Upper lobe of left lung (tissue), 6 donors: Measurements from ENCODE around the gene MACROD2. TPM values are rescaled to one million over a fixed set of nuclear protein-coding genes. Genes with fewer than 3 reads are reported as not detected.

Experiments used
- ATAC-seq, 2 donors: fragments of 200-7000 bp; cut with Tn5 transposase; one replicate each; pipeline ENCODE4 v1.9.1; 2022; ENCODE audit warnings: mild to moderate bottlenecking in 2 of 2, moderate library complexity in 2 of 2; ENCODE audit not compliant: low FRiP score in 2 of 2
- DNase-seq, 2 donors: peaks; one replicate each; pipeline ENCODE4 v3.0.0-alpha.2; 2019 to 2020
- H3K27ac ChIP-seq, 4 donors: fragments of 200-600 bp; sonication (generic); one replicate each; pipeline ENCODE4 v1.5.1; 2016 to 2019
- H3K27me3 ChIP-seq, 4 donors: fragments of 200-600 bp; sonication (generic); one replicate each; pipeline ENCODE4 v1.5.1; 2017 to 2019
- H3K36me3 ChIP-seq, 4 donors: fragments of 200-600 bp; sonication (generic); one replicate each; pipeline ENCODE4 v1.5.1; 2016 to 2019
- H3K4me1 ChIP-seq, 4 donors: fragments of 200-600 bp; sonication (generic); one replicate each; pipeline ENCODE4 v1.5.1; 2018 to 2019
- H3K4me3 ChIP-seq, 4 donors: fragments of 200-600 bp; sonication (generic); one replicate each; pipeline ENCODE4 v1.5.1; 2017 to 2019; ENCODE audit warnings: mild to moderate bottlenecking in 2 of 4, moderate library complexity in 1 of 4
- H3K9me3 ChIP-seq, 4 donors: fragments of 200-600 bp; sonication (generic); one replicate each; pipeline ENCODE4 v1.5.1; 2018 to 2019
- EP300 ChIP-seq, 4 donors: sonication (generic); formaldehyde crosslinking; IDR thresholded peaks; one replicate each; pipeline ENCODE4 v1.5.1; 2017; ENCODE audit warnings: antibody characterized with exemption in 4 of 4, control low read depth in 2 of 4
- POLR2A ChIP-seq, 4 donors: fragments of 450-650 bp; IDR thresholded peaks; one replicate each; pipeline ENCODE4 v1.5.1; 2016 to 2017; ENCODE audit warnings: antibody characterized with exemption in 4 of 4, mild to moderate bottlenecking in 2 of 4
- POLR2AphosphoS5 ChIP-seq, 2 donors: sonication (generic); formaldehyde crosslinking; IDR thresholded peaks; one replicate each; pipeline ENCODE4 v1.5.1; 2017; ENCODE audit warnings: antibody characterized with exemption in 2 of 2
- WGBS, 2 donors: methylation state at CpG; one replicate each; pipeline ENCODE4 v1.1.5; 2017 to 2018; 5-methylcytosine and 5-hydroxymethylcytosine counted together
- total RNA-seq, 6 donors: library from RNA; depleted of rRNA in 4 of 6; stranded (reverse); fragments of >200 nt in 4 of 6; gene quantifications; one replicate each; pipeline versions ENCODE4 v1.1.0 to v1.2.1, GENCODE V29; 2016 to 2021
- TF ChIP-seq, protein P1 (sequence below), 6 experiments: fragments of 450-650 bp in 4 of 6; fragments of 200-600 bp in 2 of 6; sonication (generic) in 2 of 6; IDR thresholded peaks; one replicate each; pipeline ENCODE4 v1.5.1; 2016 to 2019; ENCODE audit warnings: antibody characterized with exemption in 6 of 6
- donor health status: DM: no; HTN: no; CAD: no; lungs with moderate emphysema.
- donor health status: DM: no; HTN: yes; CAD: no; lungs with severe emphysema.

The MACROD2 gene
- total RNA-seq, 6 donors from 2014 or later: 20.7 to 84.3 (median 36.3) TPM

DNA sequence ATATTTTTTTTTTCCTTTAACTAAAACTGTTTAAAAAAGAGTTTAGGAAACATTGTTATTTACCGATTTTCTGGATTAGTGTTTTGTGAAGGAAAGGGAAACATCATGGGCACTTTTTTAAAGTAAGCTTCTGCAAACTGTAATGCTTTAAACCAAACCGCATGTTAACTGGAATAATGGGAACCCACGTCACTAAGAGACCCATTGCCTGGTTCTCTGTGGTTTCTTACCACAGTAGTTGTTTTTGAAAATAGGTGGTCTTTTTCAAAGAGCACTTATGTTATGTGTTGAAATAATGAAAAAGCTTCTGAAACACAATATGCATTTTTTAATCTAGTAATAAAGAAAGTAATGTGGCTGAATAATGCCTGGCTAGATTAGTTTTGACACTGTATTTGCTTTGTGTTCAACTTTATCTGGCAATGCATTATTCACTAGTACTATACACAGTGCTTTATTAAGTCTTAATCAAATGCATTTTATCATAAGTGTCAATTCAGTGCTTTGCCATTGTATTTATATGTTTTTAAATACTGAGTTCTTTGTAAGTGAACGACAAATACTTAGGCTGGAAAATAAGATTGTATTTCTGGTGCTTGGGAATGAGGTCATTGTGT lies 1096.2 kb downstream of the MACROD2 start:
- ATAC-seq (no peak), DNase-seq (no peak)
- Histone ChIP-seq H3K4me1 (no peaks in the 10 kb centered on the region), H3K9me3 (no peaks in the 10 kb centered on the region), H3K27me3 (no peaks in the 10 kb centered on the region), H3K36me3 (no peaks in the 10 kb centered on the region), H3K4me3 (no peak overlapping the region), H3K27ac (no peak overlapping the region)
- WGBS, 2 donors: 78 to 82% methylated on average over 4 of the region's 4 CpGs
- TF ChIP-seq EP300 (IDR thresholded peaks at IDR 0.05) (no peak), POLR2AphosphoS5 (IDR thresholded peaks at IDR 0.05) (no peak), POLR2A (IDR thresholded peaks at IDR 0.05) (no peak)
- TF ChIP-seq, protein P1, sequence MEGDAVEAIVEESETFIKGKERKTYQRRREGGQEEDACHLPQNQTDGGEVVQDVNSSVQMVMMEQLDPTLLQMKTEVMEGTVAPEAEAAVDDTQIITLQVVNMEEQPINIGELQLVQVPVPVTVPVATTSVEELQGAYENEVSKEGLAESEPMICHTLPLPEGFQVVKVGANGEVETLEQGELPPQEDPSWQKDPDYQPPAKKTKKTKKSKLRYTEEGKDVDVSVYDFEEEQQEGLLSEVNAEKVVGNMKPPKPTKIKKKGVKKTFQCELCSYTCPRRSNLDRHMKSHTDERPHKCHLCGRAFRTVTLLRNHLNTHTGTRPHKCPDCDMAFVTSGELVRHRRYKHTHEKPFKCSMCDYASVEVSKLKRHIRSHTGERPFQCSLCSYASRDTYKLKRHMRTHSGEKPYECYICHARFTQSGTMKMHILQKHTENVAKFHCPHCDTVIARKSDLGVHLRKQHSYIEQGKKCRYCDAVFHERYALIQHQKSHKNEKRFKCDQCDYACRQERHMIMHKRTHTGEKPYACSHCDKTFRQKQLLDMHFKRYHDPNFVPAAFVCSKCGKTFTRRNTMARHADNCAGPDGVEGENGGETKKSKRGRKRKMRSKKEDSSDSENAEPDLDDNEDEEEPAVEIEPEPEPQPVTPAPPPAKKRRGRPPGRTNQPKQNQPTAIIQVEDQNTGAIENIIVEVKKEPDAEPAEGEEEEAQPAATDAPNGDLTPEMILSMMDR (IDR thresholded peaks at IDR 0.05): no peak

DNA sequence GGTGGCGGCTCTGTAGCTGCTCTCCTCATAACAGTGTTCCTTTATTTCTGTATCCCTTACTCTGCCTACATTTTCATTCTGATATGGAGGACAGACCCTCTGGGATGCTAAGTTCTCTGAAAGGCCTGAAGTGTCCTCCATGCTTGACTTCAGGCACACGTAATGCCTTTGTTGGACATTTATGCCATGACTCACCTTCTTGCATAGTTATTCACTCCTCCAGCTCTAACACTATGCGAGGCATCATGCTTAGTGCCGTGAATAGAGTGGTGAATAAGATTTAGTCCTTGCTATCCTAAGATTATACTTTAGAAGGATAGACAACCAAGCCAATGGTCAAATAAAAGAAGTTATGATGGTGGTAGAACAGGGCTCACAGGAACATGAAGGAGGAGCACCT lies 1103.0 kb downstream of the MACROD2 start:
- TF ChIP-seq EP300 (IDR thresholded peaks at IDR 0.05) (no peak), POLR2AphosphoS5 (IDR thresholded peaks at IDR 0.05) (no peak), POLR2A (IDR thresholded peaks at IDR 0.05) (no peak)
- TF ChIP-seq, protein P1 (IDR thresholded peaks at IDR 0.05): no peak
- no peak for DNase-seq
- 86 to 98% methylated on average over 4 of the region's 4 CpGs for WGBS, 2 donors

DNA sequence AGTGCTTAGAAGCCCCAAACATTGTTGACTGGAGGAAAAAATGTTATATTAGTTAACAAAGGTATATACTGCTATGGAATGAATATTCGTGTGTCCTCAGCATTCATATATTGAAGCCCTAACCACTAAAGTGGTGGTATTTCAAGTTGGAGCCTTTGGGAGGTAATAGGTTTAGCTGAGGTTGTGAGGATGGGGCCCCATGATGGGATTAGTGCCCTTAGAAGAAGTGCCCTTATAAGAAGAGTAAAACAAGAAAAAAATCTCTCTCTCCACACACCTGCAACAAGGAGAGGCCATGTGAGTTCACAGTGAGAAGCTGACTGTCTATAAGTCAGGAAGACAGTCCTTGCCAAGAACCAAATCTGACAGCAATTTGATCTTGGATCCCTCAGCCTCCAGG lies 1103.8 kb downstream of the MACROD2 start:
- H3K9me3 ChIP-seq: peaks cover 0 to 2% (median 0%) of the 10 kb centered on the region in 4 donors
- ATAC-seq (no peak), DNase-seq (no peak)
- TF ChIP-seq POLR2AphosphoS5 (IDR thresholded peaks at IDR 0.05) (no peak), EP300 (IDR thresholded peaks at IDR 0.05) (no peak), POLR2A (IDR thresholded peaks at IDR 0.05) (no peak)
- TF ChIP-seq, protein P1 (IDR thresholded peaks at IDR 0.05): no peak
- no peak overlapping the region for H3K4me3 ChIP-seq
- H3K27ac ChIP-seq: no peak overlapping the region
- 74 to 78% methylated on average over 1 of the region's 1 CpG for WGBS, 2 donors
- H3K4me1 ChIP-seq: no peaks in the 10 kb centered on the region
- no peaks in the 10 kb centered on the region for H3K27me3 ChIP-seq
- H3K36me3 ChIP-seq: no peaks in the 10 kb centered on the region

More for the DNA sequence above, 1103.0 kb downstream of the MACROD2 start:
- Histone ChIP-seq H3K27ac (no peak overlapping the region), H3K4me1 (no peaks in the 10 kb centered on the region), H3K36me3 (no peaks in the 10 kb centered on the region), H3K27me3 (no peaks in the 10 kb centered on the region), H3K4me3 (no peak overlapping the region), H3K9me3 (peaks cover 0 to 2% (median 0%) of the 10 kb centered on the region in 4 donors)
- ATAC-seq: no peak

DNA sequence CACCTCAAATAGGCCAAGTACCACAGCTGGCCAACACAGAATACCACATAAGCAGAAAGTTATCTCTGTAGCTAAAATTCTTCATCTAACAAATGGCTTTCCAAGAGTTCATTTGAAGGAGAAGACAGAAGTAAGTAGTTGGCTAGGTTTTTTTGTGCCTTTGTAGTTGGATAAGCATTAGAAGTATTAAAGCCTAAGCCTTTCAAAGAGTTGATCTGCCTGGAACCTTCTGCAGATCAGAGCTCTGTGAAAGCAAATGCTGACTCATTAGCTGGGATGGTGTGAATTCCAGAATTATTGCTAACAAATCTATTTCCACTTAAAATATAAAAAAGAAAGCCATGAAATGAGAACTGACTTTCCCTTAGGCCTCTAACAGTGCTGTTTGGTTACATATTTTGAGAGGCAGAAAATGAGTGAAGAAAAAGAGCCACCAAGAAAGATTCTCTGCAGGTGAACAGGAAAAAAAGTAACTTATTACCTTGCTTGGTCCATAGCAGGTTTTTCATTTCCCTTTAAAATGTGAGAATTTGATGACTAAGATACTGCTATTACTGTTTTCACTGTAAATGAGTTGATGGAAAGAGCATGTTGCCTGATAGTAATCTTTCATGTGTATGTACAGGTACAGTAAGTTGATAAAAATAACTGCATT lies 1105.3 kb downstream of the MACROD2 start:
- no peak overlapping the region for H3K27ac ChIP-seq
- no peaks in the 10 kb centered on the region for H3K27me3 ChIP-seq
- ATAC-seq (no peak), DNase-seq (no peak)
- TF ChIP-seq, protein P1 (IDR thresholded peaks at IDR 0.05): no peak
- no peak for TF ChIP-seq POLR2A (IDR thresholded peaks at IDR 0.05)
- no peak for TF ChIP-seq POLR2AphosphoS5 (IDR thresholded peaks at IDR 0.05)
- no peak for TF ChIP-seq EP300 (IDR thresholded peaks at IDR 0.05)
- H3K4me3 ChIP-seq: no peak overlapping the region
- H3K9me3 ChIP-seq: peaks cover 0 to 2% (median 0%) of the 10 kb centered on the region in 4 donors
- H3K4me1 ChIP-seq: no peaks in the 10 kb centered on the region
- H3K36me3 ChIP-seq: no peaks in the 10 kb centered on the region

DNA sequence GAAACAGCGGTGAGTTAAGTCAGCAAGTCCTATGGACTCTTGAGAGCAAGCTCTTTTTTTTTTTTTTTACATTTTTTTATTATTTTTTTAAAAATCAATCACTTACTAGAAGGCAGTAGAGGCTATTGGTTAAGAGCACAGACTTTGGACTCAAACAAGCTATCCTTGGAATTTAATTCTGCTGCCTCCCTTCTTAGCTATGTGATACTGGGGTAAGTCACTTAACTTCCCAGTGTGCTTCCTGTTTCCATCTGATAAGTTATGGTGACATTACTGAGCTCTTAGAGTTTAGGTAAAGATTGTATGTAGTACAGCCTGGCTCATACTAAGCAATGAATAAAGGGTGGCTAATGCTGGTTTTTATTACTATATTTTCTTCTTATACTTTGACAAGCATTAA lies 1112.6 kb downstream of the MACROD2 start:
- Histone ChIP-seq H3K36me3 (no peaks in the 10 kb centered on the region), H3K4me3 (no peak overlapping the region), H3K4me1 (no peaks in the 10 kb centered on the region), H3K27ac (no peak overlapping the region), H3K27me3 (no peaks in the 10 kb centered on the region), H3K9me3 (no peaks in the 10 kb centered on the region)
- WGBS, 2 donors: 90 to 94% methylated on average over 1 of the region's 1 CpG
- ATAC-seq (no peak), DNase-seq (no peak)
- no peak for TF ChIP-seq POLR2A (IDR thresholded peaks at IDR 0.05)
- no peak for TF ChIP-seq POLR2AphosphoS5 (IDR thresholded peaks at IDR 0.05)
- no peak for TF ChIP-seq EP300 (IDR thresholded peaks at IDR 0.05)
- TF ChIP-seq, protein P1 (IDR thresholded peaks at IDR 0.05): no peak
